IMR-90 (cell line): ENCODE data around the gene DENND1A. TPM values are rescaled to one million over a fixed set of nuclear protein-coding genes. Genes with fewer than 3 reads are reported as not detected.

ENCODE experiments used
- ATAC-seq: fragments of 200-7000 bp; cut with Tn5 transposase; 2 replicates; pipeline ENCODE4 v1.9.1; 2020; ENCODE audit warnings: low read depth, mild to moderate bottlenecking, moderate library complexity
- BruUV-seq: library from RNA; stranded (reverse); fragments of 400-500 nt; replicated peaks from 2 replicates; lab custom pipeline; 2021; lab: Mats Ljungman, UMichigan
- CTCF ChIA-PET: fragments of 300-600 bp; formaldehyde crosslinking; extraction: SDS; loops from one replicate; lab custom pipeline; 2021; ENCODE audit warnings: antibody characterized with exemption; lab: Yijun Ruan, JAX
- POLR2A ChIA-PET: fragments of 300-600 bp; sonication (Branson Sonifier 250); formaldehyde crosslinking; loops from one replicate; lab custom pipeline; 2022; ENCODE audit warnings: antibody characterized with exemption; ENCODE audit not compliant: unreplicated experiment; lab: Charles Lee
- DNase-seq: peaks from one replicate; pipeline ENCODE4 v3.0.0; 2013
- H2AFZ ChIP-seq: replicated peaks from 2 replicates; pipeline ENCODE3; 2013; ENCODE audit warnings: low read length, mild to moderate bottlenecking; ENCODE audit not compliant: poor library complexity
- H2AK5ac ChIP-seq: 2 replicates; pipeline ENCODE4 v1.6.1; 2013; ENCODE audit warnings: low read depth, low read length, inconsistent platforms
- H2AK9ac ChIP-seq: replicated peaks from 2 replicates; pipeline ENCODE3; 2013; ENCODE audit warnings: mild to moderate bottlenecking, low read depth, low read length, moderate library complexity; ENCODE audit not compliant: poor library complexity
- H2BK120ac ChIP-seq: 2 replicates; pipeline ENCODE4 v1.6.1; 2013; ENCODE audit warnings: low read depth, low read length, inconsistent platforms
- H2BK15ac ChIP-seq: 3 replicates; pipeline ENCODE4 v1.6.1; 2013; ENCODE audit warnings: low read depth, low read length, inconsistent platforms
- H2BK20ac ChIP-seq: 2 replicates; pipeline ENCODE4 v1.6.1; 2013; ENCODE audit warnings: low read depth, mild to moderate bottlenecking, inconsistent platforms, low read length, moderate library complexity
- H2BK5ac ChIP-seq: 2 replicates; pipeline ENCODE4 v1.6.1; 2013; ENCODE audit warnings: mild to moderate bottlenecking, low read depth, low read length, inconsistent platforms; ENCODE audit not compliant: poor library complexity, severe bottlenecking
- H3K14ac ChIP-seq: replicated peaks from 2 replicates; pipeline ENCODE4 v1.6.1; 2013; ENCODE audit warnings: low read depth, low read length, inconsistent platforms
- H3K18ac ChIP-seq: 2 replicates; pipeline ENCODE4 v1.6.1; 2013; ENCODE audit warnings: low read depth, low read length, control low read depth
- H3K23ac ChIP-seq: 2 replicates; pipeline ENCODE4 v1.6.1; 2013; ENCODE audit warnings: low read depth, low read length, inconsistent platforms
- H3K27ac ChIP-seq: 2 replicates; pipeline ENCODE4 v1.5.1; 2013; ENCODE audit warnings: mild to moderate bottlenecking, control low read depth, low read length; ENCODE audit not compliant: insufficient read depth
- H3K27me3 ChIP-seq: 2 replicates; pipeline ENCODE4 v1.6.1; 2013; ENCODE audit warnings: low read length; ENCODE audit not compliant: control insufficient read depth, insufficient read depth
- H3K36me3 ChIP-seq: 2 replicates; pipeline ENCODE4 v1.6.1; 2013; ENCODE audit warnings: low read length, mixed read lengths; ENCODE audit not compliant: control insufficient read depth, insufficient read depth
- H3K4ac ChIP-seq: 2 replicates; pipeline ENCODE4 v1.6.1; 2013; ENCODE audit warnings: low read depth, low read length, inconsistent platforms
- H3K4me1 ChIP-seq: 2 replicates; pipeline ENCODE4 v1.6.1; 2013; ENCODE audit warnings: low read length, mixed read lengths; ENCODE audit not compliant: control insufficient read depth, insufficient read depth
- H3K4me2 ChIP-seq: 2 replicates; pipeline ENCODE4 v1.6.1; 2013; ENCODE audit warnings: low read depth, mild to moderate bottlenecking, control low read depth, low read length, moderate library complexity
- H3K4me3 ChIP-seq: 2 replicates; pipeline ENCODE4 v1.5.1; 2013; ENCODE audit warnings: low read depth, mild to moderate bottlenecking, control low read depth, low read length, moderate library complexity; ENCODE audit not compliant: insufficient read depth
- H3K56ac ChIP-seq: 2 replicates; pipeline ENCODE4 v1.6.1; 2013; ENCODE audit warnings: low read length, inconsistent platforms; ENCODE audit not compliant: insufficient read depth; ENCODE audit errors: extremely low read depth
- H3K79me1 ChIP-seq, 2 experiments: 2 replicates each; pipeline ENCODE4 v1.6.1; 2013; ENCODE audit warnings: low read length in 2 of 2, inconsistent platforms in 1 of 2, low read depth in 1 of 2
- H3K9ac ChIP-seq: 2 replicates; pipeline ENCODE4 v1.6.1; 2013; ENCODE audit warnings: low read depth, low read length, control low read depth
- H3K9me1 ChIP-seq: 2 replicates; pipeline ENCODE4 v1.6.1; 2013; ENCODE audit warnings: low read length, inconsistent platforms; ENCODE audit not compliant: insufficient read depth
- H3K9me3 ChIP-seq: 2 replicates; pipeline ENCODE4 v1.6.1; 2013; ENCODE audit warnings: low read length; ENCODE audit not compliant: control insufficient read depth, insufficient read depth
- H4K20me1 ChIP-seq: 2 replicates; pipeline ENCODE4 v1.6.1; 2013; ENCODE audit warnings: low read length, inconsistent platforms; ENCODE audit not compliant: insufficient read depth
- H4K5ac ChIP-seq: 2 replicates; pipeline ENCODE4 v1.6.1; 2013; ENCODE audit warnings: mild to moderate bottlenecking, low read depth, low read length, control low read depth
- H4K8ac ChIP-seq, 2 experiments: 2 replicates each; pipeline ENCODE4 v1.6.1; 2013; ENCODE audit warnings: low read depth in 2 of 2, low read length in 2 of 2, control low read depth in 1 of 2, inconsistent platforms in 1 of 2
- H4K91ac ChIP-seq: 2 replicates; pipeline ENCODE4 v1.6.1; 2013; ENCODE audit warnings: low read depth, low read length, inconsistent platforms; ENCODE audit not compliant: insufficient read depth
- BHLHE40 ChIP-seq: fragments of 150-350 bp; IDR thresholded peaks from 2 replicates; pipeline ENCODE4 v1.6.1; 2016; ENCODE audit warnings: mild to moderate bottlenecking, low read depth, low read length
- CEBPB ChIP-seq: IDR thresholded peaks from 2 replicates; pipeline ENCODE4 v1.6.1; 2012; ENCODE audit warnings: low read depth, low read length, improper control_type of control experiment
- CHD1 ChIP-seq: IDR thresholded peaks from 2 replicates; pipeline ENCODE4 v1.6.1; 2012; ENCODE audit warnings: low read depth, low read length, improper control_type of control experiment
- CTCF ChIP-seq: conservative IDR thresholded peaks from 2 replicates; pipeline ENCODE4 v1.5.1; 2012; ENCODE audit warnings: mild to moderate bottlenecking, low read depth, low read length, improper control_type of control experiment
- ELK1 ChIP-seq: fragments of 150-350 bp; IDR thresholded peaks from 2 replicates; pipeline ENCODE4 v1.6.1; 2016; ENCODE audit warnings: low read depth, mild to moderate bottlenecking, low read length, moderate library complexity, borderline replicate concordance
- FOS ChIP-seq: fragments of 150-350 bp; IDR thresholded peaks from 2 replicates; pipeline ENCODE4 v1.6.1; 2016; ENCODE audit warnings: low read depth, low read length
- MAFK ChIP-seq: IDR thresholded peaks from 2 replicates; pipeline ENCODE4 v1.6.1; 2012; ENCODE audit warnings: low read depth, low read length, improper control_type of control experiment
- MAZ ChIP-seq: IDR thresholded peaks from 2 replicates; pipeline ENCODE4 v1.6.1; 2012; ENCODE audit warnings: low read depth, mild to moderate bottlenecking, low read length, improper control_type of control experiment, moderate library complexity, borderline replicate concordance
- MXI1 ChIP-seq: IDR thresholded peaks from 2 replicates; pipeline ENCODE4 v1.6.1; 2012; ENCODE audit warnings: low read depth, mild to moderate bottlenecking, low read length, moderate library complexity, borderline replicate concordance
- NFE2L2 ChIP-seq: fragments of 150-350 bp; IDR thresholded peaks from 2 replicates; pipeline ENCODE4 v1.6.1; 2016; ENCODE audit warnings: low read depth, mild to moderate bottlenecking, low read length
- POLR2A ChIP-seq: IDR thresholded peaks from 2 replicates; pipeline ENCODE4 v1.6.1; 2012; ENCODE audit warnings: mild to moderate bottlenecking, low read depth, low read length
- RAD21 ChIP-seq: IDR thresholded peaks from 2 replicates; pipeline ENCODE4 v1.6.1; 2012; ENCODE audit warnings: low read length, improper control_type of control experiment
- RCOR1 ChIP-seq: IDR thresholded peaks from 2 replicates; pipeline ENCODE4 v1.6.1; 2012; ENCODE audit warnings: mild to moderate bottlenecking, low read length, improper control_type of control experiment; ENCODE audit not compliant: insufficient replicate concordance
- RFX5 ChIP-seq: IDR thresholded peaks from 2 replicates; pipeline ENCODE4 v1.8.0; 2012; ENCODE audit warnings: low read depth, mild to moderate bottlenecking, low read length, moderate library complexity
- SMC3 ChIP-seq: fragments of 150-350 bp; IDR thresholded peaks from 2 replicates; pipeline ENCODE4 v1.6.1; 2016; ENCODE audit warnings: low read depth, mild to moderate bottlenecking, antibody characterized with exemption, low read length, moderate library complexity
- USF2 ChIP-seq: fragments of 150-350 bp; IDR thresholded peaks from 2 replicates; pipeline ENCODE4 v1.6.1; 2017; ENCODE audit warnings: mild to moderate bottlenecking, antibody characterized with exemption, low read length, low read depth
- WGBS, 2 experiments: methylation state at CpG; one replicate each; pipeline versions ENCODE4 v1.1.5 to v1.1.7; 2013; ENCODE audit warnings: missing lambda C conversion rate in 2 of 2; ENCODE audit not compliant: insufficient read length in 1 of 2; ENCODE audit errors: extremely low coverage in 2 of 2; 5-methylcytosine and 5-hydroxymethylcytosine counted together
- dilution Hi-C: fragments of 300-500 bp; cut with HindIII; formaldehyde crosslinking; loops from one replicate; pipeline ENCODE4 v1.14.3; 2018; ENCODE audit warnings: low sequenced_read_pairs; ENCODE audit not compliant: unreplicated experiment
- in situ Hi-C: fragments of 300-500 bp; cut with MboI; formaldehyde crosslinking; loops from 3 replicates; pipeline ENCODE4 v1.14.3; 2019; ENCODE audit warnings: low sequenced_read_pairs, inconsistent platforms, mixed read lengths
- intact Hi-C: fragments of 100-400 bp; cut with micrococcal nuclease; formaldehyde crosslinking; loops from 2 replicates; pipeline ENCODE4 v1.10.0; 2022
- polyA plus RNA-seq, 3 experiments: library from polyadenylated mRNA; depleted of rRNA; stranded (reverse); fragments of >200 nt; gene quantifications; 2 replicates each; pipeline ENCODE4 v1.2.3, GENCODE V29; 2012; ENCODE audit warnings: low replicate concordance in 1 of 3
- total RNA-seq: library from RNA; depleted of rRNA; stranded (reverse); fragments of >200 nt; gene quantifications from 2 replicates; pipeline ENCODE4 v1.2.3, GENCODE V29; 2012

The DENND1A gene
- total and polyA plus RNA-seq, 2 of the 4 experiments (the other 2 are of a cell fraction) = 21.4 to 27.6 TPM

GRCh38 chr9:123536455-123536868, 393.5 kb downstream of the DENND1A start:
- BruUV-seq = no TSS peak

More at GRCh38 chr9:123536455-123536868, 393.5 kb downstream of the DENND1A start:
- H3K4me1 ChIP-seq = no peaks in the 10 kb centered on the region
- H2BK15ac ChIP-seq = no peak overlapping the region
- H2BK20ac ChIP-seq = no peak overlapping the region
- H3K79me1 ChIP-seq = no peaks in the 10 kb centered on the region; a peak in 1 of 4 replicates
- H3K4me3 ChIP-seq = no peak overlapping the region
- H3K9me3 ChIP-seq = no peaks in the 10 kb centered on the region
- H3K27me3 ChIP-seq = no peaks in the 10 kb centered on the region; the same call in 1 of the 2 replicates
- no peak overlapping the region for H2BK5ac ChIP-seq
- intact Hi-C loops = no loop called here
- DNase-seq (no peak), ATAC-seq (no peak)
- no peaks in the 10 kb centered on the region for H3K9me1 ChIP-seq
- no peak overlapping the region for H4K5ac ChIP-seq
- H3K14ac ChIP-seq = no peak overlapping the region
- H4K8ac ChIP-seq = no peak overlapping the region
- 92% methylated on average over 4 of the region's 6 CpGs; no CpG with 5 or more reads in 1 of the 2 experiments for WGBS, 2 experiments
- H3K4ac ChIP-seq = no peak overlapping the region
- dilution Hi-C loops = no loop called here
- H2AK9ac ChIP-seq = no peak overlapping the region
- H3K23ac ChIP-seq = no peak overlapping the region
- no peak overlapping the region for H2AFZ ChIP-seq
- TF ChIP-seq CHD1 (no peak), SMC3 (no peak), MXI1 (no peak), POLR2A (no peak), MAFK (no peak), BHLHE40 (no peak), USF2 (no peak), RCOR1 (no peak), ELK1 (no peak), RAD21 (no peak), CEBPB (no peak), MAZ (no peak), FOS (no peak), CTCF (no peak), RFX5 (no peak), NFE2L2 (no peak)
- no peak overlapping the region for H2BK120ac ChIP-seq
- in situ Hi-C loops = loop anchor here (25.0 kb wide), 1 partner anchor 776 kb away; no protein-coding TSS in a partner anchor
- peaks cover 5% of the 10 kb centered on the region; the same call in 1 of the 2 replicates for H4K20me1 ChIP-seq
- H3K18ac ChIP-seq = no peak overlapping the region
- H3K9ac ChIP-seq = no peak overlapping the region
- ChIA-PET CTCF (interaction anchor here (0.6 to 0.7 kb wide), 3 partner anchors 394 to 1089 kb away, joined by 3 to 4 read pairs (median 3); no protein-coding TSS in a partner anchor), POLR2A (no interaction called here)
- no peak overlapping the region for H3K56ac ChIP-seq
- no peak overlapping the region for H3K4me2 ChIP-seq
- no peak overlapping the region for H2AK5ac ChIP-seq
- H3K27ac ChIP-seq = no peak overlapping the region
- H4K91ac ChIP-seq = no peak overlapping the region
- H3K36me3 ChIP-seq = no peaks in the 10 kb centered on the region
